ENCODE measurements around the gene CAPN14.

- no peak for TF ChIP-seq POLR2AphosphoS5 (IDR thresholded peaks at IDR 0.05; ENCODE audit: low read depth, low read length)
- no peak for TF ChIP-seq POLR2A (IDR thresholded peaks at IDR 0.05; ENCODE audit: low read depth, low read length)
Measured at GRCh38 chr2:31212659-31213600, 4.4 kb downstream of the CAPN14 start.

All from GM12891 (cell line).